Measurements from ENCODE around the gene SHOC1.

The SHOC1 gene

GRCh38 chr9:111794835-111795556, at the start of gene SHOC1:
Gene SHOC1 (minus strand): TSS chr9:111794937. CDS start chr9:111791418, 3,519 bp downstream.
- no peaks in the 10 kb centered on the region for H3F3A ChIP-seq (ENCODE audit: control insufficient read depth, insufficient read depth)
- no peak within 1 kb of the TSS for H3K27ac ChIP-seq (ENCODE audit: low read depth, low read length)
- no peak within 1 kb of the TSS for H3K4me3 ChIP-seq (ENCODE audit: low read length)
- no peaks in the 10 kb centered on the region for H4K20me1 ChIP-seq (ENCODE audit: control insufficient read depth, insufficient read depth, low read depth, low read length)
- TF ChIP-seq CTCF (IDR thresholded peaks at IDR 0.05; ENCODE audit: low read depth, low read length, poor library complexity, severe bottlenecking) (no peak), EZH2phosphoT487 (IDR thresholded peaks at IDR 0.05; ENCODE audit: borderline replicate concordance, low read length) (no peak)
- no peak within 1 kb of the TSS for H3K4me2 ChIP-seq (ENCODE audit: low read length)
- H3K9me2 ChIP-seq (replicated peaks; ENCODE audit: control insufficient read depth, low read length), result no peaks in the 10 kb centered on the region
- H3K36me3 ChIP-seq (ENCODE audit: control insufficient read depth, low read length), result no peaks in the 10 kb centered on the region
- no peaks in the 10 kb centered on the region for H3K79me2 ChIP-seq (ENCODE audit: control insufficient read depth, low read length)
- H3K9me3 ChIP-seq (ENCODE audit: control insufficient read depth, insufficient read depth, low read length), result no peaks in the 10 kb centered on the region
- H3K4me1 ChIP-seq (ENCODE audit: control insufficient read depth, low read length), result no peaks in the 10 kb centered on the region
- peaks cover under 1% of the 10 kb centered on the region; the same call in 1 of the 2 replicates for H3K27me3 ChIP-seq (ENCODE audit: control insufficient read depth, low read length)

GRCh38 chr9:111843971-111844370, 49.2 kb upstream of the SHOC1 start:
- H3K79me2 ChIP-seq (ENCODE audit: control insufficient read depth, low read length), result no peaks in the 10 kb centered on the region
- peaks cover 1% of the 10 kb centered on the region for H3K4me1 ChIP-seq (ENCODE audit: control insufficient read depth, low read length)
- H3K27ac ChIP-seq (ENCODE audit: low read depth, low read length), result no peak overlapping the region
- no peaks in the 10 kb centered on the region for H3F3A ChIP-seq (ENCODE audit: control insufficient read depth, insufficient read depth)
- TF ChIP-seq EZH2phosphoT487 (IDR thresholded peaks at IDR 0.05; ENCODE audit: borderline replicate concordance, low read length), result no peak
- no peak for TF ChIP-seq CTCF (IDR thresholded peaks at IDR 0.05; ENCODE audit: low read depth, low read length, poor library complexity, severe bottlenecking)
- peaks cover 6% of the 10 kb centered on the region for H3K27me3 ChIP-seq (ENCODE audit: control insufficient read depth, low read length)
- H3K4me3 ChIP-seq (ENCODE audit: low read length), result no peak overlapping the region
- H4K20me1 ChIP-seq (ENCODE audit: control insufficient read depth, insufficient read depth, low read depth, low read length), result no peaks in the 10 kb centered on the region
- no peaks in the 10 kb centered on the region for H3K9me3 ChIP-seq (ENCODE audit: control insufficient read depth, insufficient read depth, low read length)
- no peaks in the 10 kb centered on the region for H3K36me3 ChIP-seq (ENCODE audit: control insufficient read depth, low read length)
- H3K9me2 ChIP-seq (replicated peaks; ENCODE audit: control insufficient read depth, low read length), result no peaks in the 10 kb centered on the region
- H3K4me2 ChIP-seq (ENCODE audit: low read length), result no peak overlapping the region

GRCh38 chr9:111842313-111842712, 47.6 kb upstream of the SHOC1 start:
- TF ChIP-seq EZH2phosphoT487 (IDR thresholded peaks at IDR 0.05; ENCODE audit: borderline replicate concordance, low read length) (no peak), CTCF (IDR thresholded peaks at IDR 0.05; ENCODE audit: low read depth, low read length, poor library complexity, severe bottlenecking) (no peak)
- no peaks in the 10 kb centered on the region for H3K4me1 ChIP-seq (ENCODE audit: control insufficient read depth, low read length)
- no peaks in the 10 kb centered on the region for H3K36me3 ChIP-seq (ENCODE audit: control insufficient read depth, low read length)
- H4K20me1 ChIP-seq (ENCODE audit: control insufficient read depth, insufficient read depth, low read depth, low read length), result no peaks in the 10 kb centered on the region
- no peak overlapping the region for H3K4me2 ChIP-seq (ENCODE audit: low read length)
- H3K9me3 ChIP-seq (ENCODE audit: control insufficient read depth, insufficient read depth, low read length), result no peaks in the 10 kb centered on the region
- no peaks in the 10 kb centered on the region for H3K9me2 ChIP-seq (replicated peaks; ENCODE audit: control insufficient read depth, low read length)
- H3F3A ChIP-seq (ENCODE audit: control insufficient read depth, insufficient read depth), result no peaks in the 10 kb centered on the region
- H3K79me2 ChIP-seq (ENCODE audit: control insufficient read depth, low read length), result no peaks in the 10 kb centered on the region
- no peak overlapping the region for H3K4me3 ChIP-seq (ENCODE audit: low read length)
- no peak overlapping the region for H3K27ac ChIP-seq (ENCODE audit: low read depth, low read length)
- H3K27me3 ChIP-seq (ENCODE audit: control insufficient read depth, low read length), result peaks cover 9% of the 10 kb centered on the region

Measured in DOHH2 (cell line).